ENCODE data around the gene BTBD8.

The BTBD8 gene

DNA sequence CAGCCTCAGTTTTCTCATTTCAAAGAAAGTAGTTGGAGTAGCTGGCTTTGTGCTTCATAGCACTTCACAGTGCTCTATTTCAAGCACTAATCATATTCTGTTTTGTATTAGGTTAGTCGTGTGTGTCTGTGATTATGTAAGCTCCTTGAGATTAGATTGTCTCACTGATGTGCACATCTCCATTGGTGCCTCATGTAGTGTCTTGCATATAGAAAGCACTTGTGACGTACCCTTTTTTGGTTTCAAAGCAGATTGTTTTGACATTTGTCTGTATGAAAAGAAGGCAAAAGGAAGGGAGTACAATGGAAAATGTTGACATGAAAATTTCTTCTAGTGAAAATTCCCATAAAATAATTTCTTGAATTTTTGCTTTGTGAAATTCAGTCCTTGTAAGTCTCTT, 13.9 kb downstream of the BTBD8 start:
- no peak for DNase-seq (ENCODE audit: low spot score)

DNA sequence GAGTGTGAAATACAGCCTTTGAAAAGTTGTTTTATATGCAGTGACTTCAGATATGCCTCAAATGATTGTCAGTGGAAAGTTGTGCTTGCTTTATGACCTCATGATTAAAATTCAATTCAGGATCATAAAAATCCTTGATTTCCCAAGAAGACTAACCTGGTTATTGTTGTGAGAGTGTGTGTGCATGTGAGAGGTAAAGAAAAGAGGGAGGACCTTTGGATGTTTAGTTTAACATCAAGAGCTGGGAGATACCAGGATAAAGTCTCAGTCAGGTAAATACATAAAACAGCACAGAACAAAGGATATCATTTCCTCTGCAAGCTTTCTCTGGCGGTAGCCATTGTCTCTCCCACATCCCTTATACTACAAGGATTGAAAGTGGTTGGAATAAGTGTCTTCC, 14.4 kb downstream of the BTBD8 start:
- no peak for DNase-seq (ENCODE audit: low spot score)

DNA sequence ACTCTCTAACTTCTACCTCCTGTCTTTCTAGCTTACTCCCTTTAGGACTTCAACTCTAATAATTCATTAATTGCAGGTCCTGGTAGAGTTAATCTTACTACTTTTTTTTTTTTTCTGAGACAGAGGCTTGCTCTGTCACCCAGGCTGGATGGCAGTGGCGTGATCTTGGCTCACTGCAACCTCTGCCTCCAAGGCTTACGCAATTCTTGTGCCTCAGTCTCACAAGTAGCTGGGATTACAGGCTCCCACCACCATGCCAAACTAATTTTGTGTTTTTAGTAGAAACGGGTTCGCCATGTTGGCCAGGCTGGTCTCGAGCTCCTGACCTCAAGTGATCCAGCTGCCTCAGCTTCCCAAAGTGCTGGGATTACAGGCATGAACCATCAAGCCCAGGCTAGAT, 15.7 kb downstream of the BTBD8 start:
- DNase-seq (ENCODE audit: low spot score): no peak

DNA sequence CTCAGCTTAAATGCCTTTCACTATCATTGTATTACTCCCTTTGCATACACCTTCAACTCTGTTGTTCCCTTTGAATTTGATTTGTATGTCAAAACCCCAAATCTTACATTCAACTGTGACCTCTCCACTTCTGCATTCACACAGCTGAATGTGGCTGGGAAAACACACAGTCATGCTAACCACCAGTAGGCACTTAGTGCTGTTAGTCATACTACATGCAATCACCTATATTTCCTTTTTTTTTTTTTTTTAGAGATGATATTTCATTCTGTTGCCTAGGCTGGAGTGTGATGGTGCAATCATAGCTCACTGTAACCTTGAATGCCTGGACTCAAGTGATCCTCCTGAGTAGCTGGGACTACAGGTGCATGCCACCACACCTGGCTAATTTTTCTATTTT, 16.2 kb downstream of the BTBD8 start:
- DNase-seq (ENCODE audit: low spot score): no peak

DNA sequence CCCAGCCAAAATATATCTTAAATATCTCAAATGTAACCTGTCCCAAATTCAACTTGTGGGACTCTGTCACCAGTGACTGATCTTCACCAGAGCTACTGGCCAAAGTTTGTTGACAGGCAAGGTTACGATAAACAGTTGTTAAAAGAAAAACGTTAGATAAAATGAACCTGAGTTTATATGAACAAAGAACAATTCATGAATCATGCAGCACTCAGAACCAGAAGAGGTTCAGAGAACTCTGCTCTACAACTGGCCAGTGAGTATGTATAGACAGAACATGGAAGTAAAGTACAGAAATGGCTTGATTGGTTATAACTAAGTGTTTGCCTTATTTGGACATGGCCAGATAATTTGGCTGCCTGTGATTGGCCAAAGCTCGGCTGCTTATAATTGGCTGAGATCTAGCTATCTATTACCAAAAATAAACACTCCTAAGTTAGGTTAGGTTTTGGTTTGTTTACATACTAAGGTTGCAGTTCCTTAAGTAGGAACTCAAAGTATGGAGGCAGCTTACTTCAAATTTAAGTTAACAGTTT, 25.5 kb downstream of the BTBD8 start:
- no peak for DNase-seq (ENCODE audit: low spot score)

DNA sequence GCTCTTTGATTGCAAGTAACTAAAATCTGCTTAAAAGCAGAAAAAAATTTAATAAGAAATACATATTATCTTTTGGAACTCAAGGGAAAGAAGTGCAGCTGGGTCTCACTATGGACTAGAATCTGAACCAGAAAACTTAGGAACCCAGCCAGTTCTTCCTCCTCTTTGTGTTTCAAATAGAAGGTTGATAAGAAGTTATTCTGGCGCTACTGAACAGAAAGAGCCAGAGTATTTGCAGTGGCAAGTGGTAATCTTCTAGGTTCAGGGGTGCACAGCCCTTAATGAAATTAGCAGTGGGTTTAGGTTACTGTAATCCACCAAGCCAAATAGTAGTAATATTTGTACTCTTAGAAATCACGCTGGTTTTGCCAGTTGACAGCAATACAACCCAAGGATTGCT, 28.5 kb downstream of the BTBD8 start:
- DNase-seq (ENCODE audit: low spot score): no peak

DNA sequence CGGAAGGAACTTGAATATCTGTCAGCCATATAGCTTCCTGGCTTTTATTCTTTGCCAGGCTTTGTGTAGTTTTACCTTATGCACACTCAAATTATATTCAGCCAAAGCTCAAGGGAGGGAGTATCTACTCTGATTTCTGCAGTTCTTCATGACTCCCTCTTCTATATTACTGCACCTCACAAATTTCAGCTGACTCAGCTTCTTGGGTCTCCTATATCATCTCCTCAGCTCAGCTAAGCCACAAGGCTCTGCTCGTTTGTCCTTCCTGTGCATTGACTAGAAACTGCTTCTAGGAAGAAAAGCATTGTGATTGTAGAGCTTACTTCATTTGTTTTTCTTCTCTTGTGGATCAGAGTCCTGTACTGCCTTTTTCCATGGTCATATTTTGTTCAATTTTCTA, 37.4 kb downstream of the BTBD8 start:
- no peak for DNase-seq (ENCODE audit: low spot score)

DNA sequence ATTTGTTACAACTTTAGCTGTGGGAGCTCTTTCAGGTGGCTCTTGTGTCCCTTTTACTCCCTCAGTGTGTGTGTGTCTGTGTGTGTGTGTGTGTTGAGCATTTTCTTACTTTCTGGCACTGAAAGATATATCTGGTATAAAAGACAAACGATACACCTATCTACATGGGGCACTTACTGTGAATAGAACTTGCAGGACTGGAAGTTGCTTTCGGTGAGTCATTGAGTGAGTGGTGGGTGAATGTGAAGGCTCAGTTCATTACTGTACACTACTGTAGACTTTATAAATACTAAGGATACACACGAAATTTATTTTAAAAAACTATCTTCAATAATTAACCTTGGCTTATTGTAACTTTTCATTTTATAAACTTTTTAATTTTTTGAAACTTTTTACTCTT, 38.7 kb downstream of the BTBD8 start:
- peak; percentile 1 for DNase-seq (ENCODE audit: low spot score)

DNA sequence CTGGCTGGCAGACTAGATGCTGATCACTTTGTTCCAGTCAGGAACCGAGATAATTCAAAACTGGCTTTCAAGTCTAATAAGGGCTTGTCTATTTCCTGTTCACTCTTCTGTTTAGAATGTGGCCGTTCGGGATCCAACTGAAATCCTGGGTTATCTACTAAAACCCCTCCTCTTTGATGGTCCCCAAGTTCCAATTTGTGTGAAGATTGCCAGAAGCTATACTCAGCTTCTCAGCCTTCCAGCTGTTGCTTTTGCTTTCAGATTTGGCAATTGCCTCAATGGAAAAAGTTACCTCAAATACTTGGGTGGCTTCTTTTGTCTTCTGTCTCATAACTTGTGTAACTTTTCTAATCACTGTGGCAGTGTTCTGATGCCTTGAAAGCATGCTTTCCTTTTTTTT, 43.7 kb downstream of the BTBD8 start:
- DNase-seq (ENCODE audit: low spot score): peak; percentile 13

DNA sequence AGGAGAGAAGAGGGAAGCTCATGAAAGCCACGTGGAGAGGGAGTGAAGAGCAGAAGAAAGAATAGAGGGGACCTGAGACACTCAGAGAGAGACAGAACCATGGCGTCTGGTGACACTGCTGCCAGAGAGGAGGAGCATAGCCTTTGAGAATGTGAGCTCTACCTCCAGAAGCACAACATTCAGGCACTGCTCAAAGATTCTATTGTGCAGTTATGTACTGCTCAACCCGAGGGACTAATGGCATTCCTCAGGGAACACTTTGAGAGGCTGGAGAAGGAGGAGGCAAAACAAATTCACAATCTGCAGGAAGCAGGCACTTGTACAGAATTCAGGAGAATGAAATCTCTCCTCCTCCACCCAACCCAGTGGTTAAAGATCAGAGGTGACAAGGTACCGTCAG, 45.1 kb downstream of the BTBD8 start:
- DNase-seq (ENCODE audit: low spot score): no peak

DNA sequence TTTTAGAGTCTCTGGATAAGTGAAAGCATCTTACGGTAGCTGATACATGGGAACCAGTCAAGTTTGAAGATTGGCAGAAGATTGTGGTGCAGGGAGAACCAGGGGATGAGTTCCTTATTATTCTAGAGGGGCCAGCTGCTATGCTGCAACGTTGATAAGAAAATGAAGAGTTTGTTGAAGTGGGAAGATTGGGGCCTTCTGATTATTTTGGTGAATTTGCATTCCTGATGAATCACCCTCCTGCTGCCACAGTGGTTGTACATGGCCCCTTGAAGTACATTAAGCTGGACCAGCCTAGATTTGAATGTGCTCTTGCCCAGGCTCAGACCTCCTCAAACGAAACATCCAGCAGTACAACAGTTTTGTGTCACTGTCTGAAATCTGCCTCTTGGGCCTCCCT, 45.9 kb downstream of the BTBD8 start:
- DNase-seq (ENCODE audit: low spot score): no peak

DNA sequence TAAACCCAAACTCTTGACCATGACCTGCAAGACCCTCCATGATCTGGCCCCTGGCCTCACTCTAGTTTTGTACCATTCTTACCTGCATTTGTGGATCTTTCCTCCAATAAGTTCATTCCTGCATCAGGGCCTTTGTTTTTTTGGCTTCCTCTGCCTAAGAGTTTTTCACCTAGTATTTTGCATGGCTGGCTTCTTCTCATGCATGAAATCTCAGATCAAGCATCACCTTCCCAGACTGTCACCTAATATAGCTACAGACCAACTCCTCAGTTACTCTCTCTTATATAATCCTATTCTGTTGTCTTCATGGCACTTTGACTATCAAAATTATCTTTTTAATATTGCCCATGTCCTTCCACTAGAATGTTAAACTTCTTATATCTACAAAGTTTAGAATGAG, 54.2 kb downstream of the BTBD8 start:
- no peak for DNase-seq (ENCODE audit: low spot score)

DNA sequence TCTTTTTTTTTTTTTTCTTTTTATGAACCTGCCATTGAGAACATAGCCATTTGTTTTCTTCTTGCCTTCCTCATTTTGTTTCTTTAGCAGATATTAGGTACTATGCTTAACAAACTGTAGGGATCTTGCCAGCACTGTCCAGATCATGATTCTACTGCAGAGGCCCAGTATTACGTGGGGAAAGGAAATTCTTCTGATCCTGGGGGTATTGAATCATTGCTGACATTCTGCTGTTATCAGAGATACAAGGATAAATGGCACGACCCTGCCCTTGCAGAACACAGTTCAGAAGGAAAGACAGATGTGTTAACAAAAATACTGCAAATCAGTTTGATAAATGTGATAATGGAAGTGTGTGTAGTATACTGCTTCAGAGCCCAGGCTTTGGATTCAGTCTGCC, 56.2 kb downstream of the BTBD8 start:
- no peak for DNase-seq (ENCODE audit: low spot score)

DNA sequence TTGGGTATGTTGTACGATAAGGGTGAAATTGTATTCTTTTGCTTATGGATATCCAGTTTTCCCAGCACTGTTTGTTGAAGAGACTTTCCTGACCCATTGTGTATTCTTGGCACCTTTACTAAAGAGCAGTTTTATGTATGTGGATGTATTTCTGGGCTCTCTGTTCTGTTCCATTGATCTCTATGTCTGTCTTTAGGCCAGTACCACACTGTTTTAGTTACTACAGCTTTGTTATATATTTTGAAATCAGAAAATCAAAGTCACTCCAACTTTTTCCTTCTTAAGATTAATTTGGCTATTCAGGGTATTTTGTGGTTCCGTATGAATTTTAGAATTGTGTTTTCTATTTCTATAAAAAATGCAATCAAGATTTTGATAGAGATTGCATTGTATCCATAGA, 74.8 kb downstream of the BTBD8 start:
- no peak for DNase-seq (ENCODE audit: low spot score)

DNA sequence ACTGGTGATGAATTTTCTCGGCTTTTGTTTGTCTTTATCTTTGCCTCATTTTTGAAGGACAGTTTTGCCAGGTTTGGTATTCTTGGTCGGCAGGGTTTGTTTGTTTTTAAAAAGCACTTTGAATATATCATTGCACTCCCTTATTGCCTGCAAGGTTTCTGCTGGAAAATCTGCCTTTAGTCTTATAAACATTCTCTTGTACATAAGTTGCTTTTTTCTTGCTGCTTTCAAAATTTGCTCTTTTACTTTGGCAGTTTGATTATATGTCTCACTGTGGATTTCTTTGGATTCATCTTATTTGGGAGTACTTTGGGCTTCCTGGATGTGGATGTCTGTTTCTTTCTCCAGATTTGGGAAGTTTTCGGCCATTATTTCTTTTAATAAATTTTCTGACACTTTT, 79.4 kb downstream of the BTBD8 start:
- DNase-seq (ENCODE audit: low spot score): no peak

DNA sequence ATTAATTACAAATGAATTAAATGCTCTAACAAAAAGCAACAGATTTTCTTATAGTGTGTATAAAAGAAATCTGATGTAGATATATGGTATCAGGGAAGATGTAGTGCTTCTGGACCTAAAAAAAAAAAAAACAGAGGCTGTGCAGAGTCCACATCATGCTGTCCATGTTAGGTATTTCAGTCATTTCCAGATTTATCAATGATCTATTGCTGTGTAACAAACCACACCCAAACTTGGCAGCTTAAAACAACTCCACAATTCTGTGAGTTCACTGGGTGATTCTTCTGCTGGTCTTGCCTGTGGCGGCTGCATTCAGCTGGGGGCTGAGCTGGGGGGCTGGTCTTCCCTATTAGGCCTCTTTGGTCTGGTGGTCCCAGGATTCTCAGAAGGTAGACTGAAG, 85.2 kb downstream of the BTBD8 start:
- no peak for DNase-seq (ENCODE audit: low spot score)

DNA sequence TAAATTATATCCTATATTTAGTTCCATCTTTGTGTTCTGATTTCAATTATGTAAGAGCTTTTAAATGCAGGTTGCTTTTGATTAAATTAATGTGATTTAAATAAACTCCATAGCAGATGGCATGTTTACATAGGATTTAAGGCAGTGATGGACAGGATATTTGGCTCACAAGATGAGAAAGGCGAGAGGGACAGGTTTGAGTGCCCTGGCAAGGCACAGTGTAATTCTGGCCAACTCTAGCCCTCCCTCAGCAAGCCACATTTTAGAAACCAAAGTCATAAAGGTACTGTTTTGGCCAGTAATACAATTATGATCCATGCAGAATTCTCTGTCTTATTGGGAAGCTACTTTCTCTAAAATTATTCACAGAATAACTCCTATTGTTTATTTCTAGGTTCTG, 87.0 kb downstream of the BTBD8 start:
- no peak for DNase-seq (ENCODE audit: low spot score)

DNA sequence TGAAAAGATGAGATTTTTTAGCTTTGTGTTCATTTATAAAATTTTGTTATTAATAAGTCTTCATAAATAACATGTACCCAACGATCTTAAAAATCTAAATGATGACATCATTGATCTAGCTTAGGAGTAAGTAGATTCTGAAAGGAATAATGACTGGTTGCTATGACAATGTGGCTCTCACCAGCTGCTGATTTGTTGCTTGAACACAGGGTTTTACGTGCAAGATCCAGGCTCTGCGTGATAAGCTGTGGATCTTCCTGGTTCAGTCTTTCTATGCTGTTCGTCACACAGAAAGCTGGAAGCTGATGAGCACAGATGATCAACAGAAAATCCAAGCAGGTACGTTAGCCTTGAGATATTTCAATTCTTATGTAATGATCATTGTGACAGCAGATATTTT, 88.5 kb downstream of the BTBD8 start:
- no peak for DNase-seq (ENCODE audit: low spot score)

DNA sequence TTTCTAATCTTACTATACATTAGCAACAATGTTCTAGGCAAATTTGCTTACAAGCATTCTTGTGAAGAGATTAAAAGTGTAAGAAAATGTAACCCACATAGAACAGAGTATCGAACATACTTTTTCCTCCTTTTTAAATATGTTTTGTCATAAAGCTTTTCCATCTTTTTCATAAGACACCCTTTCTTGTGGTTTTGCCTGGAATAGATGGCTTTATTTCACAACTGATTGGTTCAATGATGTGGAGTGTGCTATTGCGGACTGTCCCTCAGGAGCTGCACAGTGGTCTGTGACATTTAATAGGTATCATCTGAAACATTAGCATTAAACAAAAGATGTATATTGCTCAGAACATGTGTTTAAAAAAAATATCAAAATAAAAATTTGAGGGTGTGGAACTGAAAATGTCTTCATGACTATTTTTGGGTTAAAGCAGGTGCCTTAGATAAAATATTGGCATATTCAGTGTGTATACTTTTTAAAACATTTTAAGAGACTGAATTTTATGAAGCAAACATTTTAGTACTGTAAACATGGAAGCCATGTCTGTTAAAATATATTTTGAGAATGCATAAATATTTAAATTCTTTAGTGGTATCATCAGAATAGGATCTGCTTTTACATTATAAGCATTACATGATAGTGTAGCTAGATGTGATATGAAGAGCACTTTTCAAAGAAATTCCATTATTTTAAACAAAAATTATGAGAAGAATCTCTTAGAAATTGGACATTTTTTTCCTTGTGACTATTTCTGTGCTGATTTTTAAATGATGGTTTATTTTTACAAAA, 89.3 kb downstream of the BTBD8 start:
- DNase-seq (ENCODE audit: low spot score): no peak

DNA sequence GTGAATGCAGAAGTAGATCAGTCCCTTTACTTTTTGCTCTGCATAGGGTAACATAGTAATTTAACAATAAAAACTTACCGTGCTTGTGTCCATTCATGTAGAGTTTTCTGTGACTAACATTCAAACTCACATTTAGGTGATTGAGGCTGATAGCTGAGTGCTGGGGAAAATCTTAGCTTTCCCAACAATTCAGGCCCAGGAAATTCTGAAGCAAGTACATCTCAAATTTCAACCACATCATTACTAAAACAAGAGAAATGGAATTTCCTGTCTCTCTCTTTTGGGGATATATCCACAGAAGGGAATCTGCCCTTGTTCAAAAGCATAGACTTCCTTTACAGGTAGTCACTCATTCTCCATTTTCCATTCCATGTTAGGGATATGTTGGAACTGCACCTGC, 104.5 kb downstream of the BTBD8 start:
- no peak for DNase-seq (ENCODE audit: low spot score)

DNA sequence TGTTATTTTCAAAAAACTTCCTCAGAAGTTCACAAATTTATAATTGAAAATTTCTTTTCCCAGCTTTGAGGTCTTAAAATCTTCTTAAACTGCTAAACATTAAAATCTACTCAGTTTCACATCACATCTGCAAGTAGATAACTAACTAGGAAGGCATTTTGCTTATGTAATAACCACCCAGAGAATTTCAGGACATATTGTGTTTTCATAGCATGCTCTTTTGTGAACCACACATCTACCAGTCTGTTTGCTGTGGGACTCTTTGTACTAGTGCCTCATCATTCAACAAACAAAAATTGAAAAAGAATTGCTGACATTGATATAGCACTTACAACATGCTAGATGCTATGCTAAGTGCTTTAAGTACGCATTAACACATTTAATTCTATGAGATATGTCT, 105.9 kb downstream of the BTBD8 start:
- DNase-seq (ENCODE audit: low spot score): no peak

DNA sequence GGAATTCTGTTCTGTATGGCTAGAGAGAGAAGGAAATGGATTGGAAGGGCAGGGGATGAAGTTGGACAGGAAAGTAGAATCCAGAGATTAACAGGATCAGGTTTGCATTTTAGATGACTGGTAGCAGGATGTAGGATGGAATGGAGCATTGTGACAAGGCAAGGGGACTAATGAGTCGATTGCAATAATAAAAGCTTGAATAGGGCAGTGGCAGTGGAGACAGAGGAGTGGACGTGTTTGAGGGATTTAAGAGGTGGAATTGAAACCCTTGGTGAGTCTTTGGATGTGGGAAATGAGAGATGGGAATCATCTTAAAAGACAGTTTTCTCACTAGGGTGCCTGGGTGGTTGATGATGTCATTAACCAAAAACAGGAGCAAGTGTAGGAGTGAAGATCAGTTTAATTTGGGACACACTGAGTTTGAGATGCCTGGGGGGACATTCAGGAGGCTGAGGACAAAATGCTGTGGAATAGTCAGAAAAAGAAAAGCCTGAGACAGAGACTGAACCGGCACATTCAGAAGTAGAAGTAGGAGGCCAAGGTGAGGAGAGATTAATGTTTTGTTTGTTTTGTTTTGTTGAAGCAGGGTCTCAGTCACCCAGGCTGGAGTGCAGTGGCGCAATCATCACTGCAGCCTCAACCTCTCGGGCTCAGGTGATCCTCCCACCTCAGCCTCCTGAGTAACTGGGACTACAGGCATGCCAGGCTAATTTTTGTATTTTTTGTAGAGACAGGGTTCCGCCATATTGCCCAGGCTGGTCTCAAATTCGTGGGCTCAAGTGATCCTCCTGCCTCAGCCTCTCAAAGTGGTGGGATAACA, 108.5 kb downstream of the BTBD8 start:
- no peak for DNase-seq (ENCODE audit: low spot score)

DNA sequence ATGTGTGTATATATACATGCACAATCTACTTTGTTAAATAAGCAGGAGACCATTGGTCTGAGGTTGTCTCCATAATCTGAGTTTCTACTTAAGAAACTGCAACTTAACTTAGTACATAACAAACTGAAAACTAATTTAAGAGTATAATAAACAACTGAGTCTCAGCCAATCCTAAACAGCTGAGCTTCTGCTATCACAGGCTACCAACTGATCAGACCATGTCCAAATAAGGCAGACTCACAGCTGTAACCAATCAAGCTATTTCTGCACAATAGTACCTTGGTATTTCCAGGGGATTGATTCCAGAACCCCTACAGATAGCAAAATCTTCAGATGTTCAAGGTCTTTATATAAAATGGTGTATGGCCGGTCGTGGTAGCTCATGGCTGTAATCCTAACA, 111.6 kb downstream of the BTBD8 start:
- DNase-seq (ENCODE audit: low spot score): no peak
